HG02981 (cell line): ENCODE data around the gene MERTK.
"Not testable (repeated sequence)": the region's sequence is repeated elsewhere in the genome, so short reads cannot be mapped to it uniquely, and the experiment has no call there.

Source experiments
- ATAC-seq: cut with Tn5 transposase; IDR thresholded peaks from one replicate; pipeline ENCODE4 v1.9.1; 2021; ENCODE audit warnings: mild to moderate bottlenecking, moderate library complexity; ENCODE audit not compliant: unreplicated experiment

Gene MERTK

DNA sequence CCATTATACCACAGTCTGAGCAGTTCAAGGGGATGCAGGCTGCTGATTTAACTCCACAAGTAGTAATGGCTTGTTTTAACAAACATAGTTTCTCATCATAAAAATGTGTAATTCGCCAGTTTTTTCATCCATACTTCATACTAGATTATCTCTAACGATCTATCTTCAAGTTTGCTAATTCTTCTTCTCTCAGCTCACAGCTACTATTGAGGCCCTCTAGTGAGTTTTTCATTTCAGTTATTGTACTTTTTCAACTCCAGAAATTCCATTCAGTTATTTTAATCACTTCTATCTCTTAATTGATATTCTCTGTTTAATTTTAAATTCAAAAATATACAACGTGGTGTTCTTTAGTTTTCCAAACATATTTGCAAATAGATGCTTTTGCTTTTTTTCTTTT, 136.5 kb downstream of the MERTK start:
- ATAC-seq, result no peak

- no peak for ATAC-seq
Measured at GRCh38 chr2:112035786-112036185, 137.4 kb downstream of the MERTK start.

DNA sequence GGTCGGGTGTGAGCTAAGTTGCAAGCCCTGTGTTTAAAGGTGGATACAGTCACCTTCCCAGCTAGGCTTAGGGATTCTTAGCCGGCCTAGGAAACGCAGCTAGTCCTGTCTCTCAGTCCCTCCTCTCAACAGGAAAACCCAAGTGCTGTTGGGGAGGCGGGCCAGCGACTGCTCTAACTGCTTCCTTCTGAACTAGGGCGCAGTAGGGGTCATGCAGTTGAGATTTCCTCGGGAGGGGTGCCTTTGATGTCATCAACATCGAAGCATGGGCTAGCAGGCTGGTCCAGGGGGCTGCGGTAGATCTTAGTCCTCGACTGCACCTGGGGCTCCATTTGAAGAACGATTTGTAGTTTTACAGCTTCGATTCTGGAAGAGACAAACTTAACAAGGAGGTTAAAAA, 141.1 kb downstream of the MERTK start:
- not testable (repeated sequence) for ATAC-seq

DNA sequence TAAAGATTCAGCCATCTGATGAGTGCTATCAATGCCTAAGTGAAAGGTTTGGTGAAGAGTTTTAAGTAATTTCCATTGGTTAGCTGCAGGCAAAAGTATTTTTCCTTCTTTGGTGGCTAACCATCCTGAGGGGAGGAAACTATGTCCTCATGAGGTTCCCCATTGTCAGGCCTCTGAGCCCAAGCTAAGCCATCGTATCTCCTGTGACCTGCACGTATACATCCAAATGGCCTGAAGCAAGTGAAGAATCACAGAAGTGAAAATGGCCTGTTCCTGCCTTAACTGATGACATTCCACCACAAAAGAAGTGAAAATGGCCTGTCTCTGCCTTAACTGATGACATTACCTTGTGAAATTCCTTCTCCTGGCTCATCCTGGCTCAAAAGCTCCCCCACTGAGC, 141.7 kb downstream of the MERTK start:
- not testable (repeated sequence) for ATAC-seq

DNA sequence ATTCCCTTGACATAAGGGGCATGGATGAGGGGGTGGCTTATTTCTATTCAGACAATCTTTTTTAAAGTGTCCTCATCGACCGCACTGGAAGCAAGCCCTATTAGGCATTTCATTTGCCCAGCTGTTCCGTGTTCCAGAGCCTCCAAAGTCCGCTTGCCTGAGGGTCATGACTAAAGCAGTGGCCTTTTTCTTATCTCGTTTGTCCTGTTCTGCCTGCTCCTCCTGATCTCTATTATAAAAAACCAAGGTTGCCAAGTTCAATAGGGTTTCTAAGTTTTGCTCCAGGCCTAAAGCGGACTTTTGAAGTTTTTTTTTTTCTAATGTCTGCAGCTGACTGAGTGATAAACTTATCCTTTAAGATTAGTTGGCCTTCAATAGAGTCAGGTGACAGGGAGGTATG, 143.1 kb downstream of the MERTK start:
- not testable (repeated sequence) for ATAC-seq

DNA sequence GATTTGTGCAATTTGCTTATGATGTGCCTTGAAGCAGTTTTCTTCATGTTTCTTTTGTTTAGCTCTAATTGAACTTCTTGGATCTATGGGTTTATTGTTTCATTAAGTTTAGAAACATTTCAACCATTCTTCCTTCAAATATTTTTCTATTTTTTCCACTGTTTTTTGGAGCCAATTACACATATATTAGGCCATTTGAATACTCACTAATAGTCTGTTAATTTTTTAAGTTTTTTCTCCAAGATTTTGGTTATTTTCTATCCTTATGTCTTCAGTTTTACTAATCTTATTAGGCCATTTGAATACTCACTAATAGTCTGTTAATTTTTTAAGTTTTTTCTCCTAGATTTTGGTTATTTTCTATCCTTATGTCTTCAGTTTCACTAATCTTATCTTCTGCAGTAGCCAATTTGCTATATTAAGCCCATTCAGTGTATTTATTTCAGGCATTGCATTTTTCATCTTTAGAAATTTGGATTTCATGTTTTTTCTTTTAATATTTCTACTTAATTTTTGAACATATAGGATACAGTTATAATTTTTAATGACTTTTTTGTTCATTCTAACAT, 147.1 kb downstream of the MERTK start:
- no peak for ATAC-seq

- ATAC-seq, result no peak
Measured at GRCh38 chr2:112046231-112046630, 147.8 kb downstream of the MERTK start.

GRCh38 chr2:112047537-112048235, 149.3 kb downstream of the MERTK start:
- no peak for ATAC-seq

- ATAC-seq, result no peak
Measured at GRCh38 chr2:112048236-112048592, 149.8 kb downstream of the MERTK start.

DNA sequence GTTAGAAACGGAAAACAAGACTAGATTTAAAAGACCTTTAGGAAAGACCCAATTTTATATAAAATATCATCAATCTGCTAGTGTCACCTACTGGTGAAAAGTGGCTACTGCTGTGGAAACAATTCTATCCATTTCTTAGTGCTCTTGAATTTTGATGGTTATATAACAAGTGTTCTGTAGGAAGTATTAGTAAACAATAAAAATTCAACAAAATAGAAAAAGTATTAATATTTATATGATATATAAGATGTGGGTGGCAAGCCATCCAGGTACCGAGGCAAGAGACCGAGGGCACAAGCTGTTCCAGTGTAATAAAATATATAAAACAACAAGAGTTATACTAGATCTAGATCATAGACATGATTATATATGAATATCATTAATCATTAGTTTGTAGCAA, 150.5 kb downstream of the MERTK start:
- ATAC-seq, result no peak

GRCh38 chr2:112050316-112050715, 151.9 kb downstream of the MERTK start:
- ATAC-seq, result no peak

DNA sequence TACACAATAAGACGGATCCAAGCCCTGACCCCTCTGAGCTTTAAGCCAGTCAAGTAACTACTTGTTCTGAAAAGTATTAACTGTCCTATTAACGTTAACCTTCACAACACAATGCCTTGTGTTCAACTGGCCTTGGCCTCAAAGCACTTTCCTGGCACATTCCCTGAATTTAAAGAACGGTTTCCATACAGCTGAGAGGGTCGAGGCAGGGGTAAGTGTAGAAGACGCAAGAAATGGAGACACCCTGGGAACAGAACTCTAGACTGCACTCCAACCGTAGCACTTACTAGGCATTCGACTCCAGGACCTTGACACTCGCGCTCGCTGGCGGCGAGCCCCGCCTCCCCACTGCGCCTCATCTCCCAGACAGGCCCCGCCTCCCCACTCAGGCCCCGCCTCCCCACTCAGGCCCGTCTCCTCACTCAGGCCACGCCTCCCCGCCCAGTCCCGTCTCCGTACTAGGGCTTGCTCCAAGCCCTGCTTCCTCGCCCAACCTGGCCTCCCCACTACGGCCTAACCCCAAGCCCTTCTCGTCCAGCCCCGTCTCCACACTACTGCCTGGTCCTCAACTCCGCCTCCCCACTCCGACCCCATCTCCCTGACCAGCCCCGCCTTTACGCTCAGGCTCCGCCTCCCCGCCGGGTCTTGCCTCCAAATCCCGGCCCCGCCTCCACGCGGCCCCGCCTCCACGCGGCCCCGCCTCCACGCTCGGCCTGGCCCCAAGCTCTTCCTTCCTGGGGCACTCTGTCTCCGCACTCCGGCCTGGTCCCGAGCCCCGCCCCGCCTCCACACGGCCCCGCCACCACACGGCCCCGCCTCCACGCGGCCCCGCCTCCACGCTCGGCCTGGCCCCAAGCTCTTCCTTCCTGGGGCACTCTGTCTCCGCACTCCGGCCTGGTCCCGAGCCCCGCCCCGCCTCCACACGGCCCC, 155.8 kb downstream of the MERTK start:
- peak; percentile 61 for ATAC-seq

GRCh38 chr2:112054847-112055729, 156.7 kb downstream of the MERTK start, which contains the start of gene TMEM87B:
TMEM87B (plus strand) TSS chr2:112055269; CDS start chr2:112055592, 323 bp downstream.
- peak; percentile 57 for ATAC-seq

- no peak for ATAC-seq
Measured at GRCh38 chr2:112055730-112056625, 157.6 kb downstream of the MERTK start.

GRCh38 chr2:112056626-112056987, 158.2 kb downstream of the MERTK start:
- ATAC-seq, result no peak

DNA sequence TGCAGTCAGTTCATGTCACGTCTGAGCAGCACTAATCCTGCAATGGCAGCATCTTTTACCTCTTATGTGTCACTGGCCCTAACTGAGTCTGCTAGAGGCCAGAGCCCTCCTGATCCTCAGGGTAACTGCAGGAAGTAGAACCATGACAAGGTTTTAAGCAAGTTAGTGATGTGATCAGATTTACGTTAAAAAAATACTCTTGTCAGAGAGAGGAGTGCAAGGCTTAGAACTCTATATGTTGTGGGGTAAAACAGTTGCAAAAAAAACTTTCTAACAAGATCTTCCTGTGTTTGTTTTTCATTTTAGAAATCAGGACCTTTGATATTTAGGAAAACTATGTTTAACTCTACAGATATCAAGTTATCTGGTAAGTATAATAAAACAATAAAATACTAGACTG, 161.3 kb downstream of the MERTK start:
- ATAC-seq, result no peak

- ATAC-seq, result no peak
Measured at GRCh38 chr2:112061299-112061698, 162.9 kb downstream of the MERTK start.

DNA sequence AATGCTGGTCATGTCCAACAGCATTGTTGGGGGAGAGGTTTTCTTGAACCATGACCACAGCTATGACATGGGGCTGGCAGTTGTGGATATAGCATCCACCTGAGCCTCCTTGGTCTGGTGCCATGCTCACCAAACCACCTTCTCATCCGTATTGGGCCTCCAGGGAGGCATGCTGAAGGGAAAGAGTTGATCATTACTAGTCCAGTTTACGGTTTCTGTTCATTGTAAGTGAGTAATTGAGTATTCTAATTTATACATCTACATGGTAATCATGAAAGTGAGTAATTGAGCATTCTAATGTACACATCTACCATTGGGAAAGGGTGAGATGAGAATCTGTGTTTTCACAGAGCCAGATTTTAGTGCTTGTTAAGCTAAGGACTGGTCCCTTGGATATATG, 163.4 kb downstream of the MERTK start:
- ATAC-seq, result no peak

- no peak for ATAC-seq
Measured at GRCh38 chr2:112062894-112063293, 164.5 kb downstream of the MERTK start.

GRCh38 chr2:112065486-112065885, 167.1 kb downstream of the MERTK start:
- no peak for ATAC-seq
